ENCODE measurements around the gene HMCN2. TPM values are rescaled to one million over a fixed set of nuclear protein-coding genes. Genes with fewer than 3 reads are reported as not detected.

HMCN2 gene
- total and polyA plus RNA-seq, 4 donors: 0.24 to 1.8 (median 0.29) TPM

DNA sequence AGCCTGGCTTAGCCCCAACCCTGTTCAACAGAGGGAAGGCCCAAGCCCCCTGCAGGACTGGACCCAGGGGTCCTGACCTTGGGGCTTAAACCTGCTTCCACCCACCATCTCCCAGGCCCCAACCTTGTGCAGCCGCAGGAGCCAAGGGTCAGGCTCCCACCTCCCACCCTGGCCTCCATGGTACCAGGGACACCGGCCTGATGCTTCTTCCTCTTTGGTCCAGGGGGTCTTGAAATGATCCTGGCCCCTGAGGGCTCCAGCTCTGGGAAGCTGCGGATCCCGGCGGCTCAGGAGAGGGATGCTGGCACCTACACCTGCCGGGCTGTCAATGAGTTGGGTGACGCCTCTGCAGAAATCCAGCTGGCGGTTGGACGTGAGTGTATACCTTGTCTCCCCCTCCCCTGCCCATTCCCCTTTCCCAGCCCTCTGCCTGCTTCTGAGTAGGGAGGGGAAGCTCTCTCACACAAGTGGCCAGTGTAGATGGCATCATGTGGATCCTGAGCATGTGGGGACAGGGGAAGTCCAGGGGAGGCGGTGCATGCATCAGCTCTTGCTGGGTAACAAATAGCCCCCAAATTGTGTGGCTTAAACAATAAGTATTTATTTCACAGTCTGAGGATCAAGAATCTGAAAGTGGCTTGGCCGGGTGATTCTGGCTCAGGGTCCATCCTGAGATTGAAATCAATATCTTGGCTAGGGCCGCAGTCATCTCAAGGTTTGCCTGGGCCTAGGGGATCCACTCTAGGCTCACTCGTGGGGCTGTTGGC is 44.3 kb downstream of the HMCN2 start:
- TF ChIP-seq SP1 (IDR thresholded peaks at IDR 0.05) (no peak), RXRA (IDR thresholded peaks at IDR 0.05) (no peak)
- no peak for DNase-seq (ENCODE audit: low spot score)
- Histone ChIP-seq H3K4me1 (ENCODE audit: control insufficient read depth in 4 of 4, insufficient read depth in 4 of 4, low read length in 3 of 4) (peaks cover 0 to 11% (median 7%) of the 10 kb centered on the region in 4 donors), H3K36me3 (ENCODE audit: control insufficient read depth in 4 of 4, insufficient read depth in 3 of 4, low read depth in 1 of 4, low read length in 3 of 4) (no peaks in the 10 kb centered on the region), H3K4me3 (ENCODE audit: low read depth in 1 of 3, low read length in 3 of 3) (no peak overlapping the region), H3K9me3 (ENCODE audit: control insufficient read depth in 4 of 4, low read length in 3 of 4) (no peaks in the 10 kb centered on the region), H3K9ac (ENCODE audit: low read depth in 1 of 2, low read length in 2 of 2) (no peak overlapping the region), H3K27me3 (ENCODE audit: control insufficient read depth in 4 of 4, insufficient read depth in 4 of 4, low read length in 3 of 4) (no peaks in the 10 kb centered on the region), H3K27ac (ENCODE audit: low read depth in 1 of 2, low read length in 2 of 2) (no peak overlapping the region)
- WGBS: 95% methylated on average over 13 of the region's 13 CpGs

DNA sequence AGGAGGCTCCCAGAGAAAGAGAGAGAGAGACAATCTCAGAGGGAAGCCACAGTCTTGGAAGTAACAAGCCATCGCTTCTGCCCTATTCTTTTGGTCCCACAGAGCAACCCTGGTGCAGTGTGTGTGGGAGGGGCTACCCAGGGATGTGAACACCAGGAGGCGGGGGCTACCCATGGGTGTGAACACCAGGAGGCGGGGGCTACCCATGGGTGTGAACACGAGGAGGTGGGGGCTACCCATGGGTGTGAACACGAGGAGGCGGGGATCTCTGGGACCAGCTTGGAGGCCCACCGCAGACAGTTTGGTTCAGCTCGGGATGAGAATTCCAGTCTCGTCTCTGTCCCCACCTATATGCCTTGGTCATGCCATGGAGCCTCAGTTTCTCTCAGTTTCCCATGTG is 44.9 kb downstream of the HMCN2 start:
- no peaks in the 10 kb centered on the region for H3K9me3 ChIP-seq (ENCODE audit: control insufficient read depth in 4 of 4, low read length in 3 of 4)
- no peak for DNase-seq (ENCODE audit: low spot score)
- no peak overlapping the region for H3K27ac ChIP-seq (ENCODE audit: low read depth in 1 of 2, low read length in 2 of 2)
- H3K9ac ChIP-seq (ENCODE audit: low read depth in 1 of 2, low read length in 2 of 2): no peak overlapping the region
- no peaks in the 10 kb centered on the region for H3K36me3 ChIP-seq (ENCODE audit: control insufficient read depth in 4 of 4, insufficient read depth in 3 of 4, low read depth in 1 of 4, low read length in 3 of 4)
- 96% methylated on average over 9 of the region's 9 CpGs for WGBS
- peaks cover 0 to 14% (median 7%) of the 10 kb centered on the region in 4 donors for H3K4me1 ChIP-seq (ENCODE audit: control insufficient read depth in 4 of 4, insufficient read depth in 4 of 4, low read length in 3 of 4)
- TF ChIP-seq FOXA1 (IDR thresholded peaks at IDR 0.05) (no peak), RXRA (IDR thresholded peaks at IDR 0.05) (no peak), RAD21 (IDR thresholded peaks at IDR 0.05) (no peak), SP1 (IDR thresholded peaks at IDR 0.05) (no peak), JUND (IDR thresholded peaks at IDR 0.05) (no peak), NR2F2 (IDR thresholded peaks at IDR 0.05) (no peak), HNF4G (IDR thresholded peaks at IDR 0.05) (no peak), EGR1 (IDR thresholded peaks at IDR 0.05; ENCODE audit: low read depth in 2 of 2) (no peak), TAF1 (conservative IDR thresholded peaks at IDR 0.05) (no peak), YY1 (IDR thresholded peaks at IDR 0.05) (no peak), HNF4A (conservative IDR thresholded peaks at IDR 0.05) (no peak), GABPA (IDR thresholded peaks at IDR 0.05 in 1 of 2, conservative IDR thresholded peaks at IDR 0.05 in 1 of 2) (no peak), FOXA2 (IDR thresholded peaks at IDR 0.05) (no peak)
- TF ChIP-seq, protein P1, sequence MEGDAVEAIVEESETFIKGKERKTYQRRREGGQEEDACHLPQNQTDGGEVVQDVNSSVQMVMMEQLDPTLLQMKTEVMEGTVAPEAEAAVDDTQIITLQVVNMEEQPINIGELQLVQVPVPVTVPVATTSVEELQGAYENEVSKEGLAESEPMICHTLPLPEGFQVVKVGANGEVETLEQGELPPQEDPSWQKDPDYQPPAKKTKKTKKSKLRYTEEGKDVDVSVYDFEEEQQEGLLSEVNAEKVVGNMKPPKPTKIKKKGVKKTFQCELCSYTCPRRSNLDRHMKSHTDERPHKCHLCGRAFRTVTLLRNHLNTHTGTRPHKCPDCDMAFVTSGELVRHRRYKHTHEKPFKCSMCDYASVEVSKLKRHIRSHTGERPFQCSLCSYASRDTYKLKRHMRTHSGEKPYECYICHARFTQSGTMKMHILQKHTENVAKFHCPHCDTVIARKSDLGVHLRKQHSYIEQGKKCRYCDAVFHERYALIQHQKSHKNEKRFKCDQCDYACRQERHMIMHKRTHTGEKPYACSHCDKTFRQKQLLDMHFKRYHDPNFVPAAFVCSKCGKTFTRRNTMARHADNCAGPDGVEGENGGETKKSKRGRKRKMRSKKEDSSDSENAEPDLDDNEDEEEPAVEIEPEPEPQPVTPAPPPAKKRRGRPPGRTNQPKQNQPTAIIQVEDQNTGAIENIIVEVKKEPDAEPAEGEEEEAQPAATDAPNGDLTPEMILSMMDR (IDR thresholded peaks at IDR 0.05; ENCODE audit: low read depth, low read length, missing input control): no peak
- TF ChIP-seq, protein P2, sequence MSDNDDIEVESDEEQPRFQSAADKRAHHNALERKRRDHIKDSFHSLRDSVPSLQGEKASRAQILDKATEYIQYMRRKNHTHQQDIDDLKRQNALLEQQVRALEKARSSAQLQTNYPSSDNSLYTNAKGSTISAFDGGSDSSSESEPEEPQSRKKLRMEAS (IDR thresholded peaks at IDR 0.05): no peak
- TF ChIP-seq, protein P3, sequence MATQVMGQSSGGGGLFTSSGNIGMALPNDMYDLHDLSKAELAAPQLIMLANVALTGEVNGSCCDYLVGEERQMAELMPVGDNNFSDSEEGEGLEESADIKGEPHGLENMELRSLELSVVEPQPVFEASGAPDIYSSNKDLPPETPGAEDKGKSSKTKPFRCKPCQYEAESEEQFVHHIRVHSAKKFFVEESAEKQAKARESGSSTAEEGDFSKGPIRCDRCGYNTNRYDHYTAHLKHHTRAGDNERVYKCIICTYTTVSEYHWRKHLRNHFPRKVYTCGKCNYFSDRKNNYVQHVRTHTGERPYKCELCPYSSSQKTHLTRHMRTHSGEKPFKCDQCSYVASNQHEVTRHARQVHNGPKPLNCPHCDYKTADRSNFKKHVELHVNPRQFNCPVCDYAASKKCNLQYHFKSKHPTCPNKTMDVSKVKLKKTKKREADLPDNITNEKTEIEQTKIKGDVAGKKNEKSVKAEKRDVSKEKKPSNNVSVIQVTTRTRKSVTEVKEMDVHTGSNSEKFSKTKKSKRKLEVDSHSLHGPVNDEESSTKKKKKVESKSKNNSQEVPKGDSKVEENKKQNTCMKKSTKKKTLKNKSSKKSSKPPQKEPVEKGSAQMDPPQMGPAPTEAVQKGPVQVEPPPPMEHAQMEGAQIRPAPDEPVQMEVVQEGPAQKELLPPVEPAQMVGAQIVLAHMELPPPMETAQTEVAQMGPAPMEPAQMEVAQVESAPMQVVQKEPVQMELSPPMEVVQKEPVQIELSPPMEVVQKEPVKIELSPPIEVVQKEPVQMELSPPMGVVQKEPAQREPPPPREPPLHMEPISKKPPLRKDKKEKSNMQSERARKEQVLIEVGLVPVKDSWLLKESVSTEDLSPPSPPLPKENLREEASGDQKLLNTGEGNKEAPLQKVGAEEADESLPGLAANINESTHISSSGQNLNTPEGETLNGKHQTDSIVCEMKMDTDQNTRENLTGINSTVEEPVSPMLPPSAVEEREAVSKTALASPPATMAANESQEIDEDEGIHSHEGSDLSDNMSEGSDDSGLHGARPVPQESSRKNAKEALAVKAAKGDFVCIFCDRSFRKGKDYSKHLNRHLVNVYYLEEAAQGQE (IDR thresholded peaks at IDR 0.05): no peak
- TF ChIP-seq, protein P4, sequence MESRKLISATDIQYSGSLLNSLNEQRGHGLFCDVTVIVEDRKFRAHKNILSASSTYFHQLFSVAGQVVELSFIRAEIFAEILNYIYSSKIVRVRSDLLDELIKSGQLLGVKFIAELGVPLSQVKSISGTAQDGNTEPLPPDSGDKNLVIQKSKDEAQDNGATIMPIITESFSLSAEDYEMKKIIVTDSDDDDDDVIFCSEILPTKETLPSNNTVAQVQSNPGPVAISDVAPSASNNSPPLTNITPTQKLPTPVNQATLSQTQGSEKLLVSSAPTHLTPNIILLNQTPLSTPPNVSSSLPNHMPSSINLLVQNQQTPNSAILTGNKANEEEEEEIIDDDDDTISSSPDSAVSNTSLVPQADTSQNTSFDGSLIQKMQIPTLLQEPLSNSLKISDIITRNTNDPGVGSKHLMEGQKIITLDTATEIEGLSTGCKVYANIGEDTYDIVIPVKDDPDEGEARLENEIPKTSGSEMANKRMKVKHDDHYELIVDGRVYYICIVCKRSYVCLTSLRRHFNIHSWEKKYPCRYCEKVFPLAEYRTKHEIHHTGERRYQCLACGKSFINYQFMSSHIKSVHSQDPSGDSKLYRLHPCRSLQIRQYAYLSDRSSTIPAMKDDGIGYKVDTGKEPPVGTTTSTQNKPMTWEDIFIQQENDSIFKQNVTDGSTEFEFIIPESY (IDR thresholded peaks at IDR 0.05): no peak
- TF ChIP-seq, protein P5, sequence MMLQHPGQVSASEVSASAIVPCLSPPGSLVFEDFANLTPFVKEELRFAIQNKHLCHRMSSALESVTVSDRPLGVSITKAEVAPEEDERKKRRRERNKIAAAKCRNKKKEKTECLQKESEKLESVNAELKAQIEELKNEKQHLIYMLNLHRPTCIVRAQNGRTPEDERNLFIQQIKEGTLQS (IDR thresholded peaks at IDR 0.05): no peak
- H3K27me3 ChIP-seq (ENCODE audit: control insufficient read depth in 4 of 4, insufficient read depth in 4 of 4, low read length in 3 of 4): no peaks in the 10 kb centered on the region
- H3K4me3 ChIP-seq (ENCODE audit: low read depth in 1 of 3, low read length in 3 of 3): no peak overlapping the region

Data from liver (tissue), 9 donors.